ENCODE data around the gene WHAMM.
A peak's percentile ranks its signal among the peaks of the same experiment; 100 is the strongest.
"Not testable (repeated sequence)": the region's sequence is repeated elsewhere in the genome, so short reads cannot be mapped to it uniquely, and the experiment has no call there.

The WHAMM gene

DNA sequence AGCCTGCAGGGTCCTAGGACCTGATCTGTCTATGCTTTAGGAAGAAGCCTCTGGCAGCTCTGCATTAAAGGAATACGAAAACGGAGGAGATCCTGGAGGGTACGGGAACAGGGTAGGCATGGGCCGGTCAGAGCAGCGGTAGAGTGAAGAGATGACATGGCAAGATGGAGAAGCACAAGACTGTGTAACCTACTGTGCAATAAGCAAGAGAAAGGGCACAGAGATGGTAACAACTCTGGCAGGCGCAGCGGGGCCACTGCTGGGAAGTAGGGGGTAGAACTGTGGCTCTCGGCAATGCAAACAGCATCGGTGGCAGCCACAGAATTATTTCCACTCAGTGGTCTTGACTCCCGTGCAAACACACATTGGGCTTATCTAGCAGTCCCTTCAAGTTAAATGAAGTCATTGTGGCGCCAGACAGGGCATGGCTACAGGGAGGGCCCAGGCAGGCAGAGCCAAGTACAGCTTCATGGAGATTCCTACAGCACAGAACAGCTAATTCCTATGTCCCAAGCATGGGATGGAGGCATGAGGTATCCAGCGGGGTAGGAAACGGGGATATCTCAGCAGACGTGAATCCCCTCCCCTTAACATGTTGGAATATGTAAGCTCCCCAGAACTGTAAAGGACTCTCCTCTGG is 28.8 kb downstream of the WHAMM start:
- no peak for DNase-seq (ENCODE audit: low spot score)

DNA sequence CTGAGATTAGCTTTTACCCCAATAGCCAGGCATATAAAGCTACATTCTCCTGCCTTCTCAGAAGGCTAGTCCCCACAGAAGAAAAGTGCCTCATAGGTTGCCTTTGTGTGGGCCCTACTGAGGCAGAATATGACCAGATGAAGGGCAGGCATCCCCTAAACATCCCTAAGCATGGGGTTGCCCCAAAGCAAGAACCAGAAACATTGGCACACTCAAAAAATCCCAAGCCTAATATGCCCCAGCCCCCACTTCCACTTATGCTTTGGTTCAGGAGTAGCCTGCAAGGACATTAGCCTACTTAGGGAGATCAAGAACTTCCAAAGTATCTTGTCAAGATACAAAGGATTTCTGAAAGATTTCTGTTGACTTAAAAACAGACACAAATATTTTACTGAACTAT is 29.7 kb downstream of the WHAMM start:
- DNase-seq (ENCODE audit: low spot score) = no peak

DNA sequence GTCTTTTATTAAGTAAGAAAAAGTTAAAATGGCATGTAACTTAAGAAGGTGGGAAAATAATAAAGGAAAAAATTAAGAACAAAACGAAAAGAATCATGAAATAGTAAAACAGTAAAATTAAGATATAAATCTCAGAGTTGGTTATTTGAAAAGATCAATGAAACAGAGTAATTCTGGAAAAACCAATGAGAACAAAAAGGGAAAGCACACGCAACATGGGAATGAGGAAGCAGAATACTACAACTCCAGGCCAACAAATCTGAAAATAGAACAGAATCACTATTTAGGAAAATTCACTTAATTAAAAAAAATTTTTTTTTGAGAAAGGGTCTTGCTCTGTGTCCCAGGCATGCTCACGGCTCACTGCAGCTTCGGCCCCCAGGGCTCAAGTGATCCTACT is 30.7 kb downstream of the WHAMM start:
- DNase-seq (ENCODE audit: low spot score) = no peak

DNA sequence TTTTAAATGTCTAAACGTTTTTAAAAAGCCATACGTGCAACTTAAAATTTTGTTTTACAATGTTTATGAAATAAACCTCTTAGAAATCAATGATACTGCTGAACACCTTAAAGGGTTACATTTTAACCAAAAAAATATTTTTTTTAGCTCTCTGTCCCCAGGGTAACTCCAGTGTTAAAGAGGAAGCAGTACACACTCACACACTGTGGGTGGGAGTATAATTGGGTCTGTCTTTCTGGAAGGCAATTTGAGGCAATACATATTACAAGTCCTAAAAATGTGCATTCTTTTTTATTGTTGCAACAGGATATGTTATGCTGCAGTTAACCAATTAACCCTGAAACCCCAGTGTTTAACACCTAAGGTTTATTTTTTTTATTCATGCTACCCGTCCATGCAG is 34.1 kb downstream of the WHAMM start:
- DNase-seq (ENCODE audit: low spot score) = no peak

DNA sequence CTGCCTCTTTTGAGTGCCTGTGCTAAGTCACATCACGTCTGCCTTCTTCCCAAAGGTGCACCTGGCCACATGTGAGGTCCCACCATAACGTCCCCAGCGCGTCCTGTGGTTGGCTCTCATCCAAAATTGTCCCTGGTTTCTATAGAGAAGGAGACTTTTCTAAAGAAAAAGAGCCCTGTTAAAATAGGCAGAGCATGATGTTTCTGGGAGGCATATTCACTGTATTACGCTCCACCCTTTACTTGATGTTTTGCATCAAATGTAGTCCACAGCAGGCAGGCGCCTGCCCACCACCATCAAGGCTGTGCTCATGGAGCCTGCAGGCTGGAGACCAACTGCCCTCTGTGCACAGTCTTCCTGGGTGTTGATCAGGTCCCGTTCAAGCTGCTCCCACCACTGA is 36.3 kb downstream of the WHAMM start:
- DNase-seq (ENCODE audit: low spot score) = no peak

DNA sequence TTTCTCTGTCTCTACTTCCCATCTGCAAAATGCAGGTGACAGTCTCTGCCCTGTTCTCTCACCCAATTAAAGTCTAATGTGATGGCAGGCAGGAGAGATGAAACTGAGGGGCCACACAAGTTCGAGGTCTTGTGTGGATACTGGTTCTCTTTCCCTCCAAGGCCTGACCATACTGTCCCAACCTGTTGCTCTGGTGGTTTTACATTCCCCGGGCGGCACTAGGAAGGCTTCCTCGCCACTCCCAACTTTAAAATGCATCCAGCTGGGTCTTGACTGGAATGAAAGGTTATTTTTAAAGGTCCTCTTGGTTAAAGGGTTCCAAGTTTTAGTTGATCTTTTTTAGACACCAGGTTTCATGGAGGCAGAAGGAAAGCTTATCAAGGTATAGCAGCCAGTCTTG is 37.2 kb downstream of the WHAMM start:
- DNase-seq (ENCODE audit: low spot score) = no peak

DNA sequence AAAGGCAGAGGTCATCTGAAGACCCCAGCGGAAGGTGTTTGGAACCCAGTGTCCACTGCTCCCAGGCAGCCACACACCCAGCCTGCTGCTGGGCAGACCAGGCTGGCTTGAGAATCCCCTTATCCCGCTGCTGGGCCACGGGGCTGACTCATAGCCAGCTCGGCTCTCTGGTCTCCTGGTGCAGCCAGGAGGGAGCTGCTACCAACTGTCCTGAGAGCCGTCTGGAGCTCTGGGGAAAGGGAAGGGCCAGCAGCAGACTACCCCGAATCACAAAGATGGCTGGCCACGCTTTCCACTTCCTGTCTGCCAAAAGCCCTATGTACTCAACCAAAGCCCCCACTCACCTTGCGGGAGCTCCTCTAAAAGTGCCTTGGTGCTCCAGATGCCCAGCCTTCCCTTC is 38.3 kb downstream of the WHAMM start:
- DNase-seq (ENCODE audit: low spot score) = no peak

DNA sequence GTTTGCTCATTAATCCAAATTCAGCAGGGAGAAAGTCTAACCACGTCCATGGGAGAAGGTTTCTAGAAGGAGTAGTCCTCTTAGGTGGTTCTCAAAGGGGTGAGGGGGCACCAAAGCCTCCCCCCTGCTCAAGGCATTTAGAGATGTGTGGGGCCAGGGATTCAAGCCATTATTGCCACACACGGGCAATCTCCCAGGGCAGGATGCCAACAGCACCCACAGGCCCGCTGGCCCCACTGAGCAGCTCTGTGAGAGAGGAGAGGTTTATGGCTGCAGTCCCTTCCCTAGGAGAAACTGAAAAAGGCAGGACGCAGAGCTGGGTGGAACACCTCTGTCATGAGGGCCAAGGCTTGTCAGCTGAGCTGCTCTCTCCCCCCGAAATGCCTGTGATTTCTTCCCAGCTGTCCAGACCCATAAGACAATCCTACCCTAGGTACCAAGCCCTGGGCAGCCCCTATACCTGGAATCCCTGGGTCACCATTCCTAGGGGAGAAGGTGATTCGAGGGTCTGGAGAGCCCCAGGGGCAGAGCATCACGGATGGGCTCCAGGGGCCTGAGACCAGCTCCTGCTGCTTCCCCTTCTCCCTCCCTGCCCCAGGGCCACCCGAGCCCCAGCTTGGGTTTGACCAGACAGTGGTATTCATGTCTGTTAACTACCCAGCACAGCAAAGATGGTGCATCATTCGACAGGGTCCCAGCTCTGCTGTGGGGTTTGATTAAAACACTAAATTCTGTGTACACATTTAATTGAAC is 39.0 kb downstream of the WHAMM start:
- DNase-seq (ENCODE audit: low spot score) = no peak

DNA sequence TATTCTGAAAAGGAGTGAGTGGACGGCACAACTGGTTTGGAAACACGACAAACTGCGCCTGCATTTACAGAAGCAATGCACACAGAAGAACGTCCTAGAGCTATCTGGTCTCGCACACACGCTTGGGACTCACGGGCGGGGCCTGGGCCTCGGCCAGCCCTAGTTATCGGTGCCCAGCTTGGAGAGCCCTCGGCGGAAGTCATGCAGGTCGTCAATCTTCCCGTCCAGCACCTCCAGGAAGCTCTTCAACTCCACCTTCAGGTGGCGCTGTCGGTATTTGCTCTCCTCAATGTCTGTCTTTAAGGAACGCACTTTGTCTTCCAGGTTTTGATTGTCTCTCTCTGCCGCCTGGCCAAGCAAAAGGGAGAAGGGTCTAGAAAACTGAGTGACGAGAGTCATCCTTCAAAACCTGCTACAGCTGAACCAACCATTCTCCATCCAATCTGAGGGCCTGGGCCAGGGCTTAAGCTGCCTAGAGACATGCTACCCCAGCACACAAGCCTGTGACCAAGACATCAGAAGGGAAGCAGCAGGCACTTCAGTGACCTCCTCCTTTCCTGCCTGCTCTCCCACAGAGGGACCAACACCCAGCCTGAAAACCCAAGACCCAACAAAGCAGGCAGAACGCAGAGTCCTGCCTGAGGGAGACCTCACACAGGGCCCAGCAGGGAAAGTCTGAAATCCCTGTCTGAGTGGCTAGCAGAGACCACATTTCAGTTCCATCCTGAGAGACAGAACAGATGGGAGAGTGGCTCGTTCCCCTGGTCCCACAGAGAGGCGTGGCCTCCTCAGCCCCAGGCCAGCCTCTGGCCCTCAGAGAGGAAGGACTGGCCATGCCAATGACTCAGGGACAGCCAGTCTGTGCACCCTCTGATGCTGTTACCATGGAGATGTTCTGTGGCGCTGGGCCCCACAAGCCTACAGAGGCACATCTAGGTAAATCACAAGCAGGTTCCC is 40.4 kb downstream of the WHAMM start:
- DNase-seq (ENCODE audit: low spot score) = peak; percentile 81

DNA sequence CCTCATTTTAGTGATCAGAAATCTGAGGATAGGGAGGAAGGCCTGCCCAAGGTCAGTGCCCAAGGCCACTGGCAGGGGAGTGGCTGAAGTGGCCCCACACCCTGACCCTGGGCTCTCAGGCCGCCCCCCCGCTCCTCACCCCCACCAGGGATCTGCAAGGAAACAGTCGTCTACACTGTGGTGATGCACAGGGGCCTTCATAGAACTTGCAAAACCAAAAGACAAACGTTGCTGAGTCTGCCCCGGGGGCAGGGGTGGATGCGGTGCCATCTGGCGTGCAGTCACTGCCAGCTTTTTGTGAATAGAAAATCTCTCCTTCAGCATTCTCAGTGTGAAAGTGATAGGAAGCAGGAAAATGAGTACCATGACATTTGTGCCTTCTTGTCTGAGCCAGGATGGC is 41.3 kb downstream of the WHAMM start:
- peak; percentile 73 for DNase-seq (ENCODE audit: low spot score)

DNA sequence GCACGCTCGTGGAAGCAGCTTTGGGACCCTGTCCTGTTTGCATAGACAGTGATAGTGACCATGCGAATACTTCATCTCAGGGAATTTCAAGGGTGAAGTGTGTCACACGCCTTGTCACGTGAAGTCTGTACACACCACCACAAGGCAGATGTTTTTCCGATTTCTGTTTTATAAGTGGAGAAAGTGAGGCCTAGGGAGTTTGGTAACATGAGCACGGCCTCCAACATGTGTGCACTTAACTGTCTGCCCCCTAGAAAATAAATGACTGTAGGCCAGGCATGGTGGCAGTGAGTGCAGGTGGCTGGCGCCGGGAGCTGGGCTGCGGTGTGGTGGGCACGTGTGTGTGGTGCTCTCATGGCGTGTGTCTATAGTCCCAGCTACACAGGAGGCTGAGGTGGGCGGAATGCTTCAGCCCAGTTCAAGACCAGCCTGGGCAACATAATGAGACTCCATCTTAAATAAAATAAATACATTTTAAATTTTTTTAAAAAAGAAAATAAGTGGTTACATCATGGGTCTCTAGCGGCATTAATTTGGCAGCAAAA is 42.0 kb downstream of the WHAMM start:
- DNase-seq (ENCODE audit: low spot score) = no peak

DNA sequence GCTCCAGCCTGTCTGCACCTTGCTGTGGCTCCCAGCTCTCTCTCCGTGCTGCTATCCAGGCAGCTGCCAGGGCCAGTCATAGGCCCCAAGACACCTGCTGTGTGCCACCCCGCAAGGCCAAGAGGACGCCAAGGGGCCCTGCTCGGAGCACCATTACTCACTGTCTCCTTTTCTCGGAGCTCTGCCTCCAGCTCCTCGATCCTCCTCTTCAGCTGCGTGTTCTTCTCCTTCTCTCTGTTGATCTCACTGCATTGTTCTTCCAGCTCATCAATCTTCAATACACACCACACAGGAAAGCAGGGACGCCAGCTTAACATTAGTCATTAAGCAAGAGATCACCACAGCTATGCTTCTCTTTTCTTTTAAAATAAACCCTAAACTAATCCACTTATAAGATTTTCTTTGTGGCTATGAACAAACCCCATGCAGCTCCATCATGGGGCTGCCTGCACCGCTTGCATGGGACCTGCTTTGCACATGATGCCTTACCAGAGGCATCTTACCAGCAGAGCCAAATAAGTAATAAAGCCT is 42.6 kb downstream of the WHAMM start:
- DNase-seq (ENCODE audit: low spot score) = no peak

DNA sequence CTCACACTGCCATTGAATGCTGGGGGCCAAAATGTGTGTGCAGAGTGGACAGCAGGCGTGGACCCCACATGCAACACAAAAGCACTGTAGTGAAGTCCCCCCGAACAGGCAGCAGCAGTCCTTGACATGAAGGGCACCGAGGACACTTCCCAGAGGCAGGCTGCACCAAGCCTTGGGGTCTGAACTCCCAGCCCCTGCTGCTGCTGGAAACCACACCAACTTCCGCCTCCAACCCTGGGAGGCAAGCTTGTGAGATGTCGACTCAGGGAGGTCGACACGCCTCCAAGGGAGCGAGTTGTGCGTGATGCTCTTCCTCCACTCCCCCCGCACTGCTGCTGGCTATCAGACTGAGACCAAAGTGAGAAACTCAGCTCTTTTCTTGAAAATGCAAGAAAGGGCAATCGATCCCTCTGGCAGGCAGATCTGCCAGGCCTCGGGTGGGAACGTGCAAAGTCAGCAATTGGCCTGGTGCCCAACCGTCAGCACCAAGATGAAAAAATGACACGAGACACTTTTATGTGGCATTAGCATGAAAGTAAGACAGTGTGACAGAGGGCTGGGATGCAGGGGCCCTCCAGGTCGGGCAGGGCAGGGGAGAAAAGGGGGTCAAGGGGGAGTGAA is 43.6 kb downstream of the WHAMM start:
- DNase-seq (ENCODE audit: low spot score) = no peak

DNA sequence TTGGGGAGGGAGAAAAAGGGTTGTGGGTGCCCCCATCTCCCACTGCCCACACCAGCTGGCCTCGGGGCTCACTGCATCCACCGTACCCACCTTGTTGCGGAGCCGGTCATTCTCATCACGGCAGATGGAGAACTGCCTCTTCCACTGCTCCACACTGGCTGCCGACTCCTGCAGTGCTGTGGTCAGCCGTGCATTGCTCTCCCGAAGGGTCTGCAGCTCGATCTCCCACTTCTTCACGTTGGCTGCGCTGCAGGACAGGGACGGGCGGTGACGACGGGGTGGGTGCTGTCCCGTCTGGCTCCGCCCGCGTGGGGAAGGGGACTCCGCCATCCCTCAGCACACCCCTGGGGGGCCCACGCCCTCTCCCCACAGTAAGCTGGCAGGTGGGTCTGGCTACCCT is 45.1 kb downstream of the WHAMM start:
- no peak for DNase-seq (ENCODE audit: low spot score)

DNA sequence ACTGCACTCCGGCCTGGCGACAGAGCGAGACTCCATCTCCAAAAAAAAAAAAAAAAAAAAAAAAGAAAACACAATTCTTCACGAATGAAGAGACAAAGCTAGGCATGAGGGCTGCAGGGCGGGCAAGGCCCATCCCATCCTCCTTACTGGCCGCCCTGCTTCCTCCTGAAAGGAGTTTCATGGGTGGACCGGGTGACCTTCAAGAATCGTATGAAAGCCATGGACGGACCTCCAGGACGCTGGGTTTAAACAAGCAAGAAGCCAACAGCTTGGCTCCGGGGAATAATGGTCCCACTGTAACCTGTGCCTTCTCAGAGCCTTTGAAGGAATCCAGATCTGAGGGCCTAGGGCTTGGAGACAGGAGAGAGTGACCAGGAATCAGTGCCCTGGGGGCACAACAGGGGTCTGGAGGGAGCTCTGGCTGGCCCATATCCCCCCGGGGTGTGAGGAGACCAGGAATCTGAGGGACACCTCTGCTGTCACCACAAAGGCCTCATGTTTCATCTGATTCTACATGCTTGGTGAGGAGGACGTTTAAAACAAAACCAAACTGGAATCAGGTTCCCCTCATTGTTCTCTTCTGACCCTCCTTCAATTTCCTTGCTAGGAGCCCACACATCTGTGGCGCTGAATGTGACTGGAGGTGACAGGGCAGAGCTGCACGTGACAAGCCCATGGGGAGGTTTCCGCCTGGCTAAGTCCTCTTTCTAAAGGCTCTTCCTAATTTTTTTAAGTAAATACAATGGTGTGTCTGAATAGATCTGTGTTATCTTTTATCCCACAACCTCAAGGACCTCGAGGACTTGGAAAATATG is 46.1 kb downstream of the WHAMM start:
- DNase-seq (ENCODE audit: low spot score) = no peak

DNA sequence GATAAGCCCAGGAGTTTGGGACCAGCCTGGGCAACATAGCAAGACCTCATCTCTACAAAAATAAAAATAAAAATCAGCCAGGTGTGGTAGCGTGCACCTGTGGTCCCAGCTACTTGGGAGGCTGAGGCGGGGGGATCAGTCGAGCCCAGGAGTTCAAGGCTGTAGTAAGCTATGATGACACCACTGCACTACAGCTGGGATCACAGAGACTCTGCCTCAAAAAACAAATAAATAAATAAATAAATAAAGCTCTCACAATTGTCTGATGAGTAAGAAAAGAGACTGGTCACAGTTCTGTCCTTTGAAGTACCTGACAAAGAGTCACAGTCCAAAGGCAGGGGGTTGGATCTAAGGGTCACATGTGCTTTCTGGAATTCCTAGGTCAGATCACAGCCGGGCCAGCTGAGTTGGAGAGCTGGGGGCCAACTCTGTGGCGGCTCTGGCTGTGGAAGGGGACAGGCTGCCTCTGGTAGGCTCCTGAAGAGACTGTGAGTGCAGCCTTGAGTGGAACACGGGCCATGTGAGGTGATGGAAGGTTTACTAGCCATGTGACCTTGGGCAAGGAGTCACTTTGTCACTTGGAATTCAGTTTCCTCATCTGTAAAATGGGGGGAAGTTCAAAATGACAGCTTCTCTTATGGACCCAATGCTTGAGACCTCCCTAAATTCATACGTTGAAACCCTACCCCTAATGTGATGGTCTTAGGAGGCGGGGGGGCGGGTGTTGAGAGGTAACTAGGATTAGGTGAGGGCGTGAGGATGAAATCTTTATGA is 47.2 kb downstream of the WHAMM start:
- no peak for DNase-seq (ENCODE audit: low spot score)

DNA sequence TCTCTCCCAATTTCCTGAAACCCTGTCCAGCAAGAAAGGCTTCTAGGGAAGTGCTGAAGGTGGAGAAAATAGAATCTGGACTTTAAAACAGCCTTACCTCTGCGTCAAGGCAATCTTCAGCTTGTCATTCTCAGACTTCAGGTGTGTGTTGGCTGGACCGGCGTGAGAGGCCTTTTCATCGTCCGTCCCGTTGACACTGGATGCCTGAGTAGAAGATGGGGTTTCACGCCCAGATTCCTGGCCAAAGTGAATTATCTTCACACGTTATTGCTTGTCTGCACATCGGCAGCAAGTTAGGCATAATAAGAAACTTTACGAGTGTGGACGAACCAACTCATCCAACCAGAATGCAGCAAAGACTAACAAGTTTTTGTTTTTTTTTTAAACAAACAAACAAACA is 49.5 kb downstream of the WHAMM start:
- DNase-seq (ENCODE audit: low spot score) = no peak

DNA sequence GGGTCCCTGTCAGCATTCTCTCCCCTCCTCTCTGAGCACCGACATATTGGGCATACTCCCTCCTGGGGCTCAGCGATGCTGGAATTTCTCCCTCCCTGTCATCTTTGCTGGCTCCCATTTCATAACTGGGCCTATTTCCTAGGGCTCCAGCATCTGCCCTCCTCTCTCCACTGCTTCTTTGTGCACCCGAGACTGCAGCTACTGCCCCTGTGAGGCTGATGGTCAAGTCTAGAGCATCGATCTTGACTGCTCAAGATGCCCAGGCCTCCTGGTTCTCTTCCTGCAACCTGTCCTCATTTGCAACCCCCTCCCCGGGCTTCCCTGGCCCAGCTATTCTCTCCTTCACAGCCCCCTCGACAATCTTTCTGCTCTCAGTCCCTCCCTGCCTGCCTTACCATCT is 53.5 kb downstream of the WHAMM start:
- no peak for DNase-seq (ENCODE audit: low spot score)

DNA sequence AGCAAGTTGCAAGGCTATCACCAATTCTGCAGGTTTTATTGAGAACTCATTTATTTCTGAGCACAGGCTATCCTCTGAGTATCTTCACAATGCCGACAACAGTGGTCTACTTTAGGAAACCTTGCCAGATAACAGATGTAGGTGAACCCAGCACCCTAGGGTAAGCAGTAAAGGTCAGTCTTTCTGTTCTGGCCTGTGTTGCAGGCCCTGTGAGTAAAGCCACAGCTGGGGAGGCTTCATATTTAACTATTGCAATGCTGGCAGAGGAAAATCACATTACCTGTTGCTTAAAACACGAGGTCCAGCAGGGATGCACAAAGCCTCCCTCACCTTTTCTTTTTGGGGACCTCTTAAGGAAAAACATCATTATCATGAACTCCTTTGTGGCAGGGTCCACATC is 55.5 kb downstream of the WHAMM start:
- DNase-seq (ENCODE audit: low spot score) = no peak

DNA sequence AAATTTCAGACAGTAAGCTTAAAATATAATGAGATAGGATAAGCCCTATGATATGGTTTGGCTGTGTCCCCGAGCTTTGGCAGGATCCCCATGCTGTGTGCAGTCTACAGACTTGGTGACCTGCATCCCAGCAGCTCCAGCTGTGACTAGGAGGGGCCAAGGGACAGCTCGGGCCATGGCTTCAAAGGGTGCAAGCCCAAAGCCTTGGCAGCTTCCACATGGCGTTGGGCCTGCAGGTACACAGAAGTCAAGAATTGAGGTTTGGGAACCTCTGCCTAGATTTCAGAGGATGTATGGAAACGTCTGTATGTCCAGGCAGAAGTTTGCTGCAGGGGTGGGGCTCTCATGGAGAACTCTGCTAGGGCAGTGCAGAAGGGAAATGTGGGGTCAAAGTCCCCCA is 56.2 kb downstream of the WHAMM start:
- DNase-seq (ENCODE audit: low spot score) = not testable (repeated sequence)

Measured in D341Med (cell line).